GM23338 (cell line): ENCODE data around the gene KRT81. TPM values are rescaled to one million over a fixed set of nuclear protein-coding genes. Genes with fewer than 3 reads are reported as not detected.
"Not testable (repeated sequence)": the region's sequence is repeated elsewhere in the genome, so short reads cannot be mapped to it uniquely, and the experiment has no call there.

Experiments
- ATAC-seq: fragments of 200-7000 bp; cut with Tn5 transposase; 3 replicates; pipeline ENCODE4 v1.9.1; 2020
- DNase-seq: peaks from one replicate; pipeline ENCODE4 v3.0.0-alpha.2; 2015; ENCODE audit warnings: low spot score
- H2AFZ ChIP-seq: fragments of 200-600 bp; sonication (generic); 2 replicates; pipeline ENCODE4 v1.8.0; 2016; ENCODE audit warnings: antibody characterized with exemption, mild to moderate bottlenecking, moderate library complexity
- H3F3A ChIP-seq: fragments of 200-600 bp; sonication (generic); replicated peaks from 2 replicates; pipeline ENCODE4 v1.8.0; 2017; ENCODE audit warnings: antibody characterized with exemption, mixed run types, low read depth
- H3K27ac ChIP-seq: fragments of 200-600 bp; sonication (generic); 2 replicates; pipeline ENCODE4 v1.6.1; 2016; ENCODE audit warnings: low read depth
- H3K27me3 ChIP-seq: fragments of 200-600 bp; sonication (generic); 2 replicates; pipeline ENCODE4 v1.8.0; 2016; ENCODE audit warnings: mild to moderate bottlenecking, mixed run types, moderate library complexity; ENCODE audit not compliant: insufficient read depth
- H3K36me3 ChIP-seq: fragments of 200-600 bp; sonication (generic); 2 replicates; pipeline ENCODE4 v1.8.0; 2016; ENCODE audit warnings: mild to moderate bottlenecking; ENCODE audit not compliant: insufficient read depth
- H3K4me1 ChIP-seq: fragments of 200-600 bp; sonication (generic); 2 replicates; pipeline ENCODE4 v1.8.0; 2016; ENCODE audit warnings: mild to moderate bottlenecking, moderate library complexity; ENCODE audit not compliant: insufficient read depth
- H3K4me2 ChIP-seq: fragments of 200-600 bp; sonication (generic); 2 replicates; pipeline ENCODE4 v1.7.1; 2017; ENCODE audit warnings: mixed run types
- H3K4me3 ChIP-seq: fragments of 200-600 bp; sonication (generic); 2 replicates; pipeline ENCODE4 v1.6.1; 2016; ENCODE audit warnings: mixed run types
- H3K79me2 ChIP-seq: fragments of 200-600 bp; sonication (generic); replicated peaks from 2 replicates; pipeline ENCODE4 v1.8.0; 2017; ENCODE audit warnings: mild to moderate bottlenecking; ENCODE audit not compliant: insufficient read depth
- H3K9me2 ChIP-seq: fragments of 200-600 bp; sonication (generic); 2 replicates; pipeline ENCODE4 v1.8.0; 2017; ENCODE audit not compliant: insufficient read depth
- H4K20me1 ChIP-seq: fragments of 200-600 bp; sonication (generic); replicated peaks from 2 replicates; pipeline ENCODE4 v1.8.0; 2017; ENCODE audit warnings: mild to moderate bottlenecking; ENCODE audit not compliant: insufficient read depth
- H3K27ac Mint-ChIP-seq: 2 replicates; pipeline ENCODE4 v1.8.0; 2020; ENCODE audit warnings: inconsistent platforms, mild to moderate bottlenecking, moderate library complexity, mixed read lengths
- H3K27me3 Mint-ChIP-seq: 3 replicates; pipeline ENCODE4 v1.8.0; 2022; ENCODE audit warnings: low read depth, mild to moderate bottlenecking, moderate library complexity, mixed read lengths, inconsistent platforms; ENCODE audit not compliant: insufficient read depth, poor library complexity
- H3K36me3 Mint-ChIP-seq: 3 replicates; pipeline ENCODE4 v1.8.0; 2021; ENCODE audit warnings: low read depth, mild to moderate bottlenecking, inconsistent platforms, moderate library complexity, mixed read lengths
- H3K4me1 Mint-ChIP-seq: 3 replicates; pipeline ENCODE4 v1.8.0; 2020; ENCODE audit warnings: mild to moderate bottlenecking, inconsistent platforms, mixed read lengths
- H3K4me3 Mint-ChIP-seq: 3 replicates; pipeline ENCODE4 v1.8.0; 2021; ENCODE audit warnings: moderate library complexity, mild to moderate bottlenecking, inconsistent platforms, mixed read lengths
- H3K9me3 Mint-ChIP-seq: 3 replicates; pipeline ENCODE4 v1.8.0; 2020; ENCODE audit warnings: moderate library complexity, mild to moderate bottlenecking, inconsistent platforms, mixed read lengths
- ETS1 ChIP-seq: IDR thresholded peaks from 2 replicates; pipeline ENCODE4 v1.6.1; 2016; ENCODE audit warnings: antibody characterized with exemption
- EZH2 ChIP-seq: fragments of 200-600 bp; sonication (generic); IDR thresholded peaks from one replicate; pipeline ENCODE4 v1.8.0; 2017; ENCODE audit warnings: antibody characterized with exemption, mild to moderate bottlenecking, low read depth; ENCODE audit not compliant: unreplicated experiment
- EZH2phosphoT487 ChIP-seq: fragments of 200-600 bp; sonication (generic); IDR thresholded peaks from one replicate; pipeline ENCODE4 v1.8.1; 2018; ENCODE audit warnings: antibody characterized with exemption; ENCODE audit not compliant: unreplicated experiment
- NANOG ChIP-seq: IDR thresholded peaks from 2 replicates; pipeline ENCODE4 v1.6.1; 2016; ENCODE audit warnings: antibody characterized with exemption, borderline replicate concordance
- polyA plus RNA-seq: library from polyadenylated mRNA; unstranded; fragments of >200 nt; fragmentation: Nextera tagmentation; extraction: Ambion mirVana; gene quantifications from 2 replicates; pipeline ENCODE4 v1.2.1, GENCODE V29; 2016
- total RNA-seq: library from RNA; depleted of rRNA; stranded (reverse); fragments of >200 nt; shearing (Covaris generic); gene quantifications from 2 replicates; pipeline ENCODE4 v1.2.3, GENCODE V29; 2014
- TF ChIP-seq, protein P1 (sequence below): IDR thresholded peaks from one replicate; pipeline ENCODE4 v1.6.1; 2018; ENCODE audit warnings: antibody characterized with exemption; ENCODE audit not compliant: unreplicated experiment

KRT81 gene
- total and polyA plus RNA-seq, 2 experiments from 2014 or later, result not detected

- H3K36me3 ChIP-seq, H3K36me3 Mint-ChIP-seq, H3K4me3 Mint-ChIP-seq, H2AFZ ChIP-seq, DNase-seq, H3K9me3 Mint-ChIP-seq, H3K79me2 ChIP-seq, H3K4me2 ChIP-seq, H3K4me3 ChIP-seq, H4K20me1 ChIP-seq, H3K27ac ChIP-seq, ATAC-seq, H3F3A ChIP-seq, H3K27ac Mint-ChIP-seq, H3K4me1 ChIP-seq, H3K9me2 ChIP-seq: not testable (repeated sequence)
- peaks cover 13% of the 10 kb centered on the region for H3K27me3 ChIP-seq
- Mint-ChIP-seq H3K4me1 (peaks cover 10% of the 10 kb centered on the region), H3K27me3 (peaks cover 22% of the 10 kb centered on the region)
These were observed 11.0 kb upstream of the KRT81 start for GRCh38 chr12:52302242-52302914.

DNA sequence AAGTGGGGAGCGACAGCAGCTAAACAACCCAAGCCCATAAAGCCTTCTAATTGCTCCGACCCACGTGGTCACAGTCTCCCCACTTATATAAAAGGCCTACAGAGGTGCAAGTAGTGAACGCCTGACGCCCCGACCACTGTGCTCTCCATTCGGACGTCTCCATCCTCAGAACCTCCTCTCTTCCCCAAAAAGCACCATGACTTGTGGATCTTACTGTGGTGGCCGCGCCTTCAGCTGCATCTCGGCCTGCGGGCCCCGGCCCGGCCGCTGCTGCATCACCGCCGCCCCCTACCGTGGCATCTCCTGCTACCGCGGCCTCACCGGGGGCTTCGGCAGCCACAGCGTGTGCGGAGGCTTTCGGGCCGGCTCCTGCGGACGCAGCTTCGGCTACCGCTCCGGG is 10.4 kb upstream of the KRT81 start:
- not testable (repeated sequence) for ATAC-seq, H3K9me2 ChIP-seq, H3F3A ChIP-seq, H3K4me1 ChIP-seq, H3K36me3 Mint-ChIP-seq, H3K4me3 Mint-ChIP-seq, H2AFZ ChIP-seq, H3K9me3 Mint-ChIP-seq, H3K27ac Mint-ChIP-seq, H3K36me3 ChIP-seq, H3K4me3 ChIP-seq, H3K27me3 ChIP-seq, H3K27ac ChIP-seq, H3K4me2 ChIP-seq, H3K79me2 ChIP-seq, DNase-seq, H4K20me1 ChIP-seq
- peaks cover 10% of the 10 kb centered on the region for H3K4me1 Mint-ChIP-seq
- peaks cover 15% of the 10 kb centered on the region for H3K27me3 Mint-ChIP-seq

DNA sequence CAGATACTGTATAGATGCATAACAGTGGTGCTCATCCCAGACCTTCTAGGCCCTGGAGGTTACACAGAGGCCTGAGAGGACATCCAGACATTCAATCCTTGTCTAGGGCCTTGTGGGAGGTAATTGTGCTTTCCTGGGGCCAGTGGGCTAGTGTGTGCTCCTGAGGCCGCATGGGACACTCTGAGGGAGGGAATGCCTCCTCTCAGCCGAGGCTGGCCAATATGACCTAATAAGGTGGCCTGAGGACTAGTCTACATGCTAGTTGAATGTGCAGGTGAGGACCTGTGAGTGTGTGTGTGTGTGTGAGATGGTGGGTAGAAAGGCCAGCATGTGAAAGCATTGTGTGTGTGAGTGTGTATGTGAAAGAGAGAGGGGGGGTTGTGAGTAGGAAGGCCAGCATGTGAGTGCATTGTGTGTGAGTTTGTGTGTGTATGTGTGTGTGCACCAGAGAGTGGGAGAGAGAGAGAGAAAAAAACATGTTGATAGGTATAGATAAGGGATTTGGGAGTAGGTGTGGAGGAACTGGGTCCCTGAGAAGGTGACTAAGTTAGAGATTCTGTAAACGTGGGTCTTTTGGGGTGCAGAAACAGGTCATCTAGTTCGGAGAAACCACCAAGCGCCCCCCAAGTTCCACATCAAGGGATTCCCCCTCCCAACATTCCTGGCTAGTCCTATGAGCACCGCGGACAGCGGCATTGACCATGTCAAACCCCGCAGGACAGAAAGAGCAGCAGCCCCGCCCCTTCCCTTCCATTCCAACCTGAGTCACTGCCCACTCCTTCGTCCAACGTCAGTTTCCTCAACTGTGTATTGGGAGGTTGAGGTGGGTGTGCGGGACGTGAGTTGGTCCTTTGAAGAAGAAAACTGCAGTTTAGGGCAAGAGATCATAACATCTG is 9.7 kb upstream of the KRT81 start:
- H3K4me1 Mint-ChIP-seq, result peaks cover 10% of the 10 kb centered on the region
- H3K4me3 Mint-ChIP-seq, result no peak overlapping the region
- H3F3A ChIP-seq, result no peaks in the 10 kb centered on the region
- ATAC-seq (peak; percentile 71), DNase-seq (peak; percentile 62)
- no peak overlapping the region for H2AFZ ChIP-seq
- no peaks in the 10 kb centered on the region for H3K9me2 ChIP-seq
- no peaks in the 10 kb centered on the region for H3K79me2 ChIP-seq
- peaks cover 9% of the 10 kb centered on the region for H3K27me3 Mint-ChIP-seq
- no peak overlapping the region for H3K27ac Mint-ChIP-seq
- no peak overlapping the region for H3K4me3 ChIP-seq
- H3K36me3 ChIP-seq, result no peaks in the 10 kb centered on the region
- H4K20me1 ChIP-seq, result no peaks in the 10 kb centered on the region
- H3K36me3 Mint-ChIP-seq, result no peaks in the 10 kb centered on the region
- H3K27me3 ChIP-seq, result no peaks in the 10 kb centered on the region
- H3K4me1 ChIP-seq, result no peaks in the 10 kb centered on the region
- H3K27ac ChIP-seq, result no peak overlapping the region
- no peaks in the 10 kb centered on the region for H3K9me3 Mint-ChIP-seq
- no peak overlapping the region for H3K4me2 ChIP-seq
- TF ChIP-seq EZH2 (no peak), ETS1 (no peak), NANOG (no peak), EZH2phosphoT487 (no peak)
- TF ChIP-seq, protein P1, sequence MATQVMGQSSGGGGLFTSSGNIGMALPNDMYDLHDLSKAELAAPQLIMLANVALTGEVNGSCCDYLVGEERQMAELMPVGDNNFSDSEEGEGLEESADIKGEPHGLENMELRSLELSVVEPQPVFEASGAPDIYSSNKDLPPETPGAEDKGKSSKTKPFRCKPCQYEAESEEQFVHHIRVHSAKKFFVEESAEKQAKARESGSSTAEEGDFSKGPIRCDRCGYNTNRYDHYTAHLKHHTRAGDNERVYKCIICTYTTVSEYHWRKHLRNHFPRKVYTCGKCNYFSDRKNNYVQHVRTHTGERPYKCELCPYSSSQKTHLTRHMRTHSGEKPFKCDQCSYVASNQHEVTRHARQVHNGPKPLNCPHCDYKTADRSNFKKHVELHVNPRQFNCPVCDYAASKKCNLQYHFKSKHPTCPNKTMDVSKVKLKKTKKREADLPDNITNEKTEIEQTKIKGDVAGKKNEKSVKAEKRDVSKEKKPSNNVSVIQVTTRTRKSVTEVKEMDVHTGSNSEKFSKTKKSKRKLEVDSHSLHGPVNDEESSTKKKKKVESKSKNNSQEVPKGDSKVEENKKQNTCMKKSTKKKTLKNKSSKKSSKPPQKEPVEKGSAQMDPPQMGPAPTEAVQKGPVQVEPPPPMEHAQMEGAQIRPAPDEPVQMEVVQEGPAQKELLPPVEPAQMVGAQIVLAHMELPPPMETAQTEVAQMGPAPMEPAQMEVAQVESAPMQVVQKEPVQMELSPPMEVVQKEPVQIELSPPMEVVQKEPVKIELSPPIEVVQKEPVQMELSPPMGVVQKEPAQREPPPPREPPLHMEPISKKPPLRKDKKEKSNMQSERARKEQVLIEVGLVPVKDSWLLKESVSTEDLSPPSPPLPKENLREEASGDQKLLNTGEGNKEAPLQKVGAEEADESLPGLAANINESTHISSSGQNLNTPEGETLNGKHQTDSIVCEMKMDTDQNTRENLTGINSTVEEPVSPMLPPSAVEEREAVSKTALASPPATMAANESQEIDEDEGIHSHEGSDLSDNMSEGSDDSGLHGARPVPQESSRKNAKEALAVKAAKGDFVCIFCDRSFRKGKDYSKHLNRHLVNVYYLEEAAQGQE, result peak; percentile 80
